Fibroblast of villous mesenchyme (primary cell): ENCODE measurements around the gene AMIGO3. TPM values are rescaled to one million over a fixed set of nuclear protein-coding genes. Genes with fewer than 3 reads are reported as not detected.
A peak's percentile ranks its signal among the peaks of the same experiment; 100 is the strongest.

ENCODE experiments used
- DNase-seq: peaks from one replicate; pipeline ENCODE4 v3.0.0-alpha.2; 2010; ENCODE audit warnings: low read depth
- H3K4me3 ChIP-seq: 2 replicates; pipeline ENCODE4 v1.5.1; 2011; ENCODE audit warnings: low read depth, mild to moderate bottlenecking, low read length
- total RNA-seq: library from RNA; depleted of rRNA; stranded (reverse); fragments of >200 nt; gene quantifications from 2 replicates; pipeline ENCODE4 v1.2.3, GENCODE V29; 2012
- TF ChIP-seq, protein P1 (sequence below): IDR thresholded peaks from 2 replicates; pipeline ENCODE4 v1.5.1; 2012; ENCODE audit warnings: low read depth, mild to moderate bottlenecking, low read length; ENCODE audit not compliant: insufficient read depth

Gene AMIGO3
- total RNA-seq, 1 donor: 0.43 TPM

GRCh38 chr3:49725906-49726681, 6.6 kb upstream of the AMIGO3 start:
- DNase-seq: no peak
- H3K4me3 ChIP-seq: no peak overlapping the region
- TF ChIP-seq, protein P1, sequence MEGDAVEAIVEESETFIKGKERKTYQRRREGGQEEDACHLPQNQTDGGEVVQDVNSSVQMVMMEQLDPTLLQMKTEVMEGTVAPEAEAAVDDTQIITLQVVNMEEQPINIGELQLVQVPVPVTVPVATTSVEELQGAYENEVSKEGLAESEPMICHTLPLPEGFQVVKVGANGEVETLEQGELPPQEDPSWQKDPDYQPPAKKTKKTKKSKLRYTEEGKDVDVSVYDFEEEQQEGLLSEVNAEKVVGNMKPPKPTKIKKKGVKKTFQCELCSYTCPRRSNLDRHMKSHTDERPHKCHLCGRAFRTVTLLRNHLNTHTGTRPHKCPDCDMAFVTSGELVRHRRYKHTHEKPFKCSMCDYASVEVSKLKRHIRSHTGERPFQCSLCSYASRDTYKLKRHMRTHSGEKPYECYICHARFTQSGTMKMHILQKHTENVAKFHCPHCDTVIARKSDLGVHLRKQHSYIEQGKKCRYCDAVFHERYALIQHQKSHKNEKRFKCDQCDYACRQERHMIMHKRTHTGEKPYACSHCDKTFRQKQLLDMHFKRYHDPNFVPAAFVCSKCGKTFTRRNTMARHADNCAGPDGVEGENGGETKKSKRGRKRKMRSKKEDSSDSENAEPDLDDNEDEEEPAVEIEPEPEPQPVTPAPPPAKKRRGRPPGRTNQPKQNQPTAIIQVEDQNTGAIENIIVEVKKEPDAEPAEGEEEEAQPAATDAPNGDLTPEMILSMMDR: no peak

GRCh38 chr3:49724586-49724985, 5.1 kb upstream of the AMIGO3 start:
- DNase-seq: peak; percentile 50
- TF ChIP-seq, protein P1: no peak
- peak overlapping the region; percentile 65 for H3K4me3 ChIP-seq

- DNase-seq: peak; percentile 97
- TF ChIP-seq, protein P1: no peak
- peak within 1 kb of the TSS; percentile 100 for H3K4me3 ChIP-seq
These were observed 4.4 kb upstream of the AMIGO3 start, which contains the start of gene GMPPB for GRCh38 chr3:49723628-49724551. GMPPB (minus strand) TSS chr3:49723951; CDS start chr3:49723726, 225 bp downstream.

DNA sequence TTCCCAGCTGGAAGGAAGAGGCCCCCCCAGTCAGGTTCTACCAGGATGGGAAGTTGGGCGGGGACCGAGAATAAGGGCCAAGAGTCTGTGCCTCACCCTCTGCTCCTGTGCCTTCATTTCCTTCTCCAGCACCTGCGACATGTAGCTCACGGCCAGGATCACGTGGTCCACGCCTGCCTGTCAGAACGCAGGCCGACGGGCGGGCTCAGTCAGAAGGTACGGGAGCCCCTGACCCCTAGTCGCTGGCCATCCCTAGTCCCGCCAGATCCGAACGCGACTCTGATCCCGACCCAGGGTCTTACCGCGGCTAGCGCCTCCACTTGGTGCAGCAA, 3.8 kb upstream of the AMIGO3 start:
- TF ChIP-seq, protein P1: no peak
- DNase-seq: peak; percentile 59
- H3K4me3 ChIP-seq: peak overlapping the region; percentile 100

GRCh38 chr3:49722896-49723295, 3.4 kb upstream of the AMIGO3 start:
- TF ChIP-seq, protein P1: no peak

GRCh38 chr3:49721896-49722781, 2.7 kb upstream of the AMIGO3 start:
- TF ChIP-seq, protein P1: no peak
- no peak for DNase-seq

More at GRCh38 chr3:49722896-49723295, 3.4 kb upstream of the AMIGO3 start:
- H3K4me3 ChIP-seq: peak overlapping the region; percentile 100
- DNase-seq: no peak

More at GRCh38 chr3:49721896-49722781, 2.7 kb upstream of the AMIGO3 start:
- peak overlapping the region; percentile 100 for H3K4me3 ChIP-seq
